Measurements from ENCODE around the gene FMN2. TPM values are rescaled to one million over a fixed set of nuclear protein-coding genes. Genes with fewer than 3 reads are reported as not detected.
A peak's percentile ranks its signal among the peaks of the same experiment; 100 is the strongest.
"Not testable (repeated sequence)": the region's sequence is repeated elsewhere in the genome, so short reads cannot be mapped to it uniquely, and the experiment has no call there.

Gene FMN2
- total RNA-seq, 1 donor from 2014 or later: 0.52 TPM

DNA sequence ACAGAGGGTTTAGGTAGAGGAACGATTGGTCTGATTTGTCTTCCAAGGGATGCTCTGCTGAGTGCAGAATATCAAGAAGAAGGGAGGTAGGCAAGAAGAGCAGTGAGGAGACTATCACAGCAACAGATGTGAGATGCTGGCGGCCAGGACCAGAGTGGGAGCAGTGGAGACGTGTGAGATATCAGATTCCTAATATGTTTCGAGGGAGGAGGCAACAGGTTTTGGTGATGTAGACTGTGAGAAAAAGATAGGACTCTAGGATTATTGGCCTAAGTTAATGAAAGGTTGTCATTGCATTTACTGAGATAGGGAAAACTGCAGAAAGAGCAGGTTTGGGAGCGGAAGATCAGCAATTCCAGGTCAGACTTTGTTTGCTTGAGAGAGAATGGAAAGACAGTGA lies 182.9 kb downstream of the FMN2 start:
- H3K4me1 ChIP-seq: no peaks in the 10 kb centered on the region
- intact Hi-C loops (cut with DNase I): no loop called here
- no peak overlapping the region for H3K27ac ChIP-seq
- H3K27me3 ChIP-seq: no peaks in the 10 kb centered on the region
- H3K4me3 ChIP-seq: no peak overlapping the region
- H3K9me3 ChIP-seq: no peaks in the 10 kb centered on the region
- DNase-seq (no peak), ATAC-seq (no peak)
- TF ChIP-seq, protein P1, sequence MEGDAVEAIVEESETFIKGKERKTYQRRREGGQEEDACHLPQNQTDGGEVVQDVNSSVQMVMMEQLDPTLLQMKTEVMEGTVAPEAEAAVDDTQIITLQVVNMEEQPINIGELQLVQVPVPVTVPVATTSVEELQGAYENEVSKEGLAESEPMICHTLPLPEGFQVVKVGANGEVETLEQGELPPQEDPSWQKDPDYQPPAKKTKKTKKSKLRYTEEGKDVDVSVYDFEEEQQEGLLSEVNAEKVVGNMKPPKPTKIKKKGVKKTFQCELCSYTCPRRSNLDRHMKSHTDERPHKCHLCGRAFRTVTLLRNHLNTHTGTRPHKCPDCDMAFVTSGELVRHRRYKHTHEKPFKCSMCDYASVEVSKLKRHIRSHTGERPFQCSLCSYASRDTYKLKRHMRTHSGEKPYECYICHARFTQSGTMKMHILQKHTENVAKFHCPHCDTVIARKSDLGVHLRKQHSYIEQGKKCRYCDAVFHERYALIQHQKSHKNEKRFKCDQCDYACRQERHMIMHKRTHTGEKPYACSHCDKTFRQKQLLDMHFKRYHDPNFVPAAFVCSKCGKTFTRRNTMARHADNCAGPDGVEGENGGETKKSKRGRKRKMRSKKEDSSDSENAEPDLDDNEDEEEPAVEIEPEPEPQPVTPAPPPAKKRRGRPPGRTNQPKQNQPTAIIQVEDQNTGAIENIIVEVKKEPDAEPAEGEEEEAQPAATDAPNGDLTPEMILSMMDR (IDR thresholded peaks at IDR 0.05): no peak
- H3K36me3 ChIP-seq: no peaks in the 10 kb centered on the region

DNA sequence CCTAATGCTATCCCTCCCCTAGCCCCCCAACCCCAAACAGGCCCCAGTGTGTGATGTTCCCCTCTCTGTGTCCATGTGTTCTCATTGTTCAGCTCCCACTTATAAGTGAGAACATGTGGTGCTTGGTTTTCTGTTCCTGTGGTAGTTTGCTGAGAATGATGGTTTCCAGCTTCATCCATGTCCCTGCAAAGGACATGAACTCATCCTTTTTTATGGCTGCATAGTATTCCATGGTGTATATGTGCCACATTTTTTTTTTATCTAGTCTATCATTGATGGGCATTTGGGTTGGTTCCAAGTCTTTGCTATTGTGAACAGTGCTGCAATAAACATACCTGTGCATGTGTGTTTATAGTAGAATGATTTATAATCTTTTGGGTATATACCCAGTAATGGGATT lies 183.5 kb downstream of the FMN2 start:
- H3K36me3 ChIP-seq; ATAC-seq; H3K4me3 ChIP-seq; H3K9me3 ChIP-seq; H3K4me1 ChIP-seq; intact Hi-C loops (cut with DNase I); DNase-seq; H3K27me3 ChIP-seq; H3K27ac ChIP-seq: not testable (repeated sequence)

DNA sequence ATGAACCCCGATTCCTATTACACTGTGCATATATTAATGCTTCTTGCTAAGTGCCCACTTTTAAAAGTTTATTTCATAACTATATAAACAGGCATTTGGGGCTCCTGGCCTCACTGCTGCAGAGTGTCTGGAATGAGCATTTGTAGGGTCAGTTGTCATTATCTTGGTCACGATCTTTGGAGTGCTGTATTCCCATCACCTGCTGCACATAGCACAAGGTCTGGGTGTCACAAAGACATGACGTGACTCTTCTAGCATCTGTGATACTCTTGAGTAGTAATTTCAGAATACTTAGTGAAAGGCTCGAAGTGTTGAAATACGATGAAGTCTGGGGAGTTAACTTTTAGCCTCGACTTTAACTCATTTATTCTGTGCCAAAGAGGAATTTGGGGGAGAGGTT lies 186.4 kb downstream of the FMN2 start:
- Histone ChIP-seq H3K4me3 (no peak overlapping the region), H3K4me1 (no peaks in the 10 kb centered on the region), H3K27ac (no peak overlapping the region), H3K27me3 (no peaks in the 10 kb centered on the region), H3K36me3 (no peaks in the 10 kb centered on the region), H3K9me3 (no peaks in the 10 kb centered on the region)
- intact Hi-C loops (cut with DNase I): no loop called here
- TF ChIP-seq, protein P1 (IDR thresholded peaks at IDR 0.05): no peak
- no peak for DNase-seq
- peak; percentile 77 for ATAC-seq

DNA sequence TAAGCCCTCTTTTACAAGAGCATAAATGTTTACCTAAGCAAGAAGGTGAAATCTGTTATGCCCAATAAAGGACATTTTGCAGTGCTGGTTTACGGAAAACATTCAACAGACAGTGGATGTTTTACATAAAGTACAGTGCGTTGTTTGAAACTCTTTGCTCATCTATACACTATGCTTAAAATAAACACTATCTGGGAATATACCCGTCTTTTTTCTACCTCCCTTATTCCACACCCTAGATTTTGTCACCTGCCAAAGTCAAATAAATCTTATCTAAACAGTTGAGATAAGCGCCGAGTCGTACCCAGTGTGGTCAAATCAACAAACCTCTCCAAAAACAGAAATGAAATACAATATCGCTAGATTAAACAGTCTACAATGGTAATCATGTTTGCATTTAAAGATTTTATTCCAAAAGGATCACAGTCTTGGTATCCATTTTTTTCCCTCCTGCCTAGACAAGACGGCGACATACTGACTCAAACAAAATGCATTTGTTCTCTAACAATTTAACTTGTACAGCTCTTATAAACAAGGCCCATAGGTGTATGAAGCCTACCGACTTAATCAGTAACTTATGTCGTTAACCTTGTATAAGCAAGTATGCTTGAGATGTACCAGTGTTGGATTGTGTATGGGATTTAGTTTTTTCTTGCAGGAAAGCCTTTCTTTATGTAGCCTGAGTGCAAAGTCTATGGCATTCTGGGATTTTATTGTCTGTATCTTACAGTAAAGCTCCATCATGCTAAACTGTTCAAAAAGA lies 189.1 kb downstream of the FMN2 start:
- Histone ChIP-seq H3K4me3 (no peak overlapping the region), H3K9me3 (no peaks in the 10 kb centered on the region), H3K36me3 (no peaks in the 10 kb centered on the region), H3K4me1 (no peaks in the 10 kb centered on the region), H3K27me3 (no peaks in the 10 kb centered on the region), H3K27ac (no peak overlapping the region)
- intact Hi-C loops (cut with DNase I): no loop called here
- TF ChIP-seq, protein P1 (IDR thresholded peaks at IDR 0.05): no peak
- DNase-seq (no peak), ATAC-seq (no peak)

DNA sequence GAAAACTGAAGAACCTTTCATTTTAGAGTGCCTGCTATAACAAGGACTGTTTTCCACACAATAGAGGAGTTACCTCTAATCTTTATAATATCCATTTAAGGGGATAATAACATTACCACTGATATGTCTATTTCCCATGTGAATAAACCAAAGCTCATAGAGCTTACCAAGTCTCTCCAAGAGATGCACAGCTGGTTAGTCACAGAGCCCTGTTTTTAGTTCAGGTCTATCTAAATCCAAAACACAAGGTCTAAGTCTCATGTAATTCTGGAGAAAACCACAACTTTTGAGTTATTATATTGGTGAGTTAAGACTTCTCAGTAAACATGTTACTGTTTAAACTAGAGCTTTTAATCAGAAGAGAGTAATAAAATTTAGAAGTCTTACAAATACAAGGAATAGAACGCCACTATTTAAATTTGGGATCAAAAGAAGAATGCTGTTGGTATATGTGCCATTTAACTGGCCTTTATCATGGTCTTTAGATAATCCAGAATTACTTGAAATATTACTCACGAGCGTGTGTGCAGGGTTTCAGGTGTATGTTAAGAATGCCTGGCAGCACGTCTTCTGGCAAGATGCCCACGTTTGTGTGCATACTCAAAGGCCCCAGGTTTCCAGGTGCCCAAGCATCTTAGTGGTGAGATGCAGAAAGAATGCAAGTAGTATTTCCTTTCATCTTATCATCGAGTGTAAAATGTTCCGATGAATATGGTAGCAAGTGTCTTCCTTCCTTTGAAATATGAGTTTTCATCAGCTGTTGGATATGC lies 190.6 kb downstream of the FMN2 start:
- DNase-seq (no peak), ATAC-seq (peak; percentile 29)
- intact Hi-C loops (cut with DNase I): no loop called here
- no peaks in the 10 kb centered on the region for H3K9me3 ChIP-seq
- no peaks in the 10 kb centered on the region for H3K4me1 ChIP-seq
- TF ChIP-seq, protein P1 (IDR thresholded peaks at IDR 0.05): no peak
- no peak overlapping the region for H3K4me3 ChIP-seq
- no peaks in the 10 kb centered on the region for H3K27me3 ChIP-seq
- H3K27ac ChIP-seq: no peak overlapping the region
- H3K36me3 ChIP-seq: no peaks in the 10 kb centered on the region

DNA sequence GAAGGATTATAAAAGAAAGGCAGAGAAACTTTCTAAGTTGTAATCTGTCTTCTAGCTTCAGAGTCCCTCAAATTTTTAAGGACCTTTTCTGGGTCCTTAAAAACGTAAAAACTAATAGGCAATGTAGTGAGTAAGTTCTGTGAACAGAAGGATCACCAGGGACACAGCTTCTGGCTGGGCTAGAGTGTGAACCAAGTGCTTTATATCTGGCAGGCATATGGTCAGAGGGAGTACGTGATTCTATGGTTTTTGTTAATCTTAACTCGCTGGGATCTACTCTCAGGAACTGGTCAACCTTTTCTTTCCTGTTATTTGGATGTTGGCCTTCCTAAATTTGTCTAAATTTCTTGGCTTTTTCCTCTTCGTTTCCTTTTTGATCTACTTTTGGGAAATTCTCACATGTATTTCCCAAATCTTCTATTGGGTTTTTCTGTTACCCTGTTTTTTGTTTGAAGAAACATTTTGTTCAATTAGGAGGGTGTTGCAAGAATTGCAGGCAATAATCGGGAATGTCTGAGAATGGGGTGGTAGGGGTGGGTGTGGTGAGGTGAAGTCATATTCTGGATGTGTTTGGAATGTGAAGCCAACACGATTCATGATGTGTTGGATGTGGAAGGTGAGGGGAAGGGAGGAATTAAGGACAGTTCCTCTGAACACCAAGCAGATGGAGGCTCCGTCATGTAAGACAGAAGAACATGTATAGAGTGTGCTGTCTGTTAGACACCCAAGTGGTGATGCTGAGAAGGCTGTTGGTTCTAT lies 193.2 kb downstream of the FMN2 start:
- DNase-seq (no peak), ATAC-seq (no peak)
- Histone ChIP-seq H3K36me3 (no peaks in the 10 kb centered on the region), H3K27ac (no peak overlapping the region), H3K9me3 (no peaks in the 10 kb centered on the region), H3K27me3 (no peaks in the 10 kb centered on the region), H3K4me3 (no peak overlapping the region), H3K4me1 (no peaks in the 10 kb centered on the region)
- intact Hi-C loops (cut with DNase I): no loop called here
- TF ChIP-seq, protein P1 (IDR thresholded peaks at IDR 0.05): no peak
